ENCODE data around the gene ARHGAP18. TPM values are rescaled to one million over a fixed set of nuclear protein-coding genes. Genes with fewer than 3 reads are reported as not detected.

Gene ARHGAP18
- total and polyA plus RNA-seq, 2 experiments from 2014 or later: 0.45 to 1.3 TPM

DNA sequence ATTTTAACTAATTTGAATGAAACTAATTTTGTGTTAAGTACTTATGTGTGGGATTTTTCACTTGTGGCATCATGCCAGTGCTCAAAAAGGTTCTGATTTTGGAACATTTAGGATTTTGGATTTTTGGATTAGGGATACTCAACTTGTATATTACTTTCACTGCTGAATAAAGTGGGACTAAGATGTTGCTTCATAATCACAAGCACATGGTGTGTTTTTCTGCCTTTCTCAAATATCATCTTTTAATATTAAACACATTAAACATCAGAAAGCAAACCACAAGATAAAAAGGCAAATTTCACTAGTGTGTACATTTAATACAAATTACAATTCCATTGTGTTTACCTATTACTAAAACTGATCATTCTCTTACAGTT lies 89.8 kb downstream of the ARHGAP18 start:
- Histone ChIP-seq H3K27ac (no peak overlapping the region), H3K36me3 (no peaks in the 10 kb centered on the region), H3K4me3 (no peak overlapping the region), H3K4me1 (ENCODE audit: low read depth) (no peaks in the 10 kb centered on the region), H3K27me3 (no peaks in the 10 kb centered on the region), H3K9me3 (ENCODE audit: low read depth) (no peaks in the 10 kb centered on the region)
- TF ChIP-seq, protein P1, sequence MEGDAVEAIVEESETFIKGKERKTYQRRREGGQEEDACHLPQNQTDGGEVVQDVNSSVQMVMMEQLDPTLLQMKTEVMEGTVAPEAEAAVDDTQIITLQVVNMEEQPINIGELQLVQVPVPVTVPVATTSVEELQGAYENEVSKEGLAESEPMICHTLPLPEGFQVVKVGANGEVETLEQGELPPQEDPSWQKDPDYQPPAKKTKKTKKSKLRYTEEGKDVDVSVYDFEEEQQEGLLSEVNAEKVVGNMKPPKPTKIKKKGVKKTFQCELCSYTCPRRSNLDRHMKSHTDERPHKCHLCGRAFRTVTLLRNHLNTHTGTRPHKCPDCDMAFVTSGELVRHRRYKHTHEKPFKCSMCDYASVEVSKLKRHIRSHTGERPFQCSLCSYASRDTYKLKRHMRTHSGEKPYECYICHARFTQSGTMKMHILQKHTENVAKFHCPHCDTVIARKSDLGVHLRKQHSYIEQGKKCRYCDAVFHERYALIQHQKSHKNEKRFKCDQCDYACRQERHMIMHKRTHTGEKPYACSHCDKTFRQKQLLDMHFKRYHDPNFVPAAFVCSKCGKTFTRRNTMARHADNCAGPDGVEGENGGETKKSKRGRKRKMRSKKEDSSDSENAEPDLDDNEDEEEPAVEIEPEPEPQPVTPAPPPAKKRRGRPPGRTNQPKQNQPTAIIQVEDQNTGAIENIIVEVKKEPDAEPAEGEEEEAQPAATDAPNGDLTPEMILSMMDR (IDR thresholded peaks at IDR 0.05; ENCODE audit: low read depth, low read length): no peak
- no peak for DNase-seq (ENCODE audit: low read depth in 1 of 2, low spot score in 1 of 2)

DNA sequence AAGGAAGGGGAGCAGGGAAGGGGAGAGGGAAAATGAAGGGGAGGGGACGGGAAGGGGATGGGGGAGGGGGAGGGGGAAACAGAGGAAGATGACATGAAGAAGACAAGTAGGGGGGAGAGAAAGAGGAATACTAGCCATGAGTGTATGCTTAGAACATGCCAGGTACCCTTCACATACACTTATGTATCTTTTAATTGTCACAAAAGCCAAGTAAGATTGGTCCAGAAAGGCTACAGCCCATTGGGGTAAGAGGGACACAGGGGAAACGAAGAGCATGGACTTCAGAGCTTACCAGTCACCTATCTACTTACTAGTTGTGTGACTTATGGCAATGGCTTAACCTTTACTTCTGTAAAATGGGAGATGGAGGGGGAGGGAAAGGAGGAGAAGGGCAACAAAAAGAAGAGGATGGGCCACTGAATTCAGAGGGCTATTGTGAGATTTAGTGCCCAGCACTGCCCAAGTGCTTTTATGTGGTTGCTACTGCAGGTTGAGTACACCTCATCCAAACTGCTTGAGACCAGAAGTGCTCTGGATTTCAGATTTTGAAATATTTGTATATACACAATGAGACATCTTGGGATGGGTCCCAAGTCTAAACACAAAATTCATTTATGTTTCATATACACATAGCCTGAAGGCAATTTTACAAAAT lies 90.3 kb downstream of the ARHGAP18 start:
- Histone ChIP-seq H3K4me3 (no peak overlapping the region), H3K9me3 (ENCODE audit: low read depth) (no peaks in the 10 kb centered on the region), H3K27ac (no peak overlapping the region), H3K27me3 (no peaks in the 10 kb centered on the region), H3K36me3 (no peaks in the 10 kb centered on the region), H3K4me1 (ENCODE audit: low read depth) (no peaks in the 10 kb centered on the region)
- no peak for DNase-seq (ENCODE audit: low read depth in 1 of 2, low spot score in 1 of 2)
- TF ChIP-seq, protein P1 (IDR thresholded peaks at IDR 0.05; ENCODE audit: low read depth, low read length): no peak

GRCh38 chr6:129617986-129618385 lies 92.0 kb downstream of the ARHGAP18 start:
- no peak overlapping the region for H3K4me3 ChIP-seq
- TF ChIP-seq, protein P1 (IDR thresholded peaks at IDR 0.05; ENCODE audit: low read depth, low read length): no peak
- H3K36me3 ChIP-seq: no peaks in the 10 kb centered on the region
- DNase-seq (ENCODE audit: low read depth in 1 of 2, low spot score in 1 of 2): no peak
- H3K4me1 ChIP-seq (ENCODE audit: low read depth): no peaks in the 10 kb centered on the region
- no peaks in the 10 kb centered on the region for H3K27me3 ChIP-seq
- no peaks in the 10 kb centered on the region for H3K9me3 ChIP-seq (ENCODE audit: low read depth)
- H3K27ac ChIP-seq: no peak overlapping the region

GRCh38 chr6:129615496-129615895 lies 94.5 kb downstream of the ARHGAP18 start:
- no peaks in the 10 kb centered on the region for H3K9me3 ChIP-seq (ENCODE audit: low read depth)
- DNase-seq (ENCODE audit: low read depth in 1 of 2, low spot score in 1 of 2): no peak
- TF ChIP-seq, protein P1 (IDR thresholded peaks at IDR 0.05; ENCODE audit: low read depth, low read length): no peak
- no peaks in the 10 kb centered on the region for H3K4me1 ChIP-seq (ENCODE audit: low read depth)
- H3K4me3 ChIP-seq: no peak overlapping the region
- H3K27me3 ChIP-seq: no peaks in the 10 kb centered on the region
- H3K36me3 ChIP-seq: no peaks in the 10 kb centered on the region
- H3K27ac ChIP-seq: no peak overlapping the region

DNA sequence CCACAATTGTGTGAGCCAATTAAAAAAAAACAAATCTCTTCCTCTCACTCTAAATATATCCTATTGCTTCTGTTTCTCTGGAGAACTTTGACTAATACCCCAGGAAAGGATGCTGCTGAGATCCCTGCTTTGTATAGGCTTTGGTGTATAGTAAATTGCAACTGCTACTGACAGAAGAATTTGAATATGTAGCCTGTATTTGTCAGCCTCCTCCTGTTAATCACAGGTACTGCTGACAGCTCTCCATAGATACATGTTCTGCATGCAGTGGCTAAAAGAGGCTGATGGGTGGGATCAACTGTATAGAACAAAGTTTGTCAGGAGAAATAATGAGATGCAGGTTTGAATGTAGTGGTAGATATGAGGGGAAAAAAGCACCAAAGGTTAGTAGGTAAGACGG lies 95.0 kb downstream of the ARHGAP18 start:
- no peak overlapping the region for H3K4me3 ChIP-seq
- no peaks in the 10 kb centered on the region for H3K4me1 ChIP-seq (ENCODE audit: low read depth)
- no peaks in the 10 kb centered on the region for H3K9me3 ChIP-seq (ENCODE audit: low read depth)
- no peaks in the 10 kb centered on the region for H3K27me3 ChIP-seq
- DNase-seq (ENCODE audit: low read depth in 1 of 2, low spot score in 1 of 2): no peak
- no peak overlapping the region for H3K27ac ChIP-seq
- TF ChIP-seq, protein P1 (IDR thresholded peaks at IDR 0.05; ENCODE audit: low read depth, low read length): no peak
- no peaks in the 10 kb centered on the region for H3K36me3 ChIP-seq
